ENCODE measurements around the gene KSR2.

The KSR2 gene

DNA sequence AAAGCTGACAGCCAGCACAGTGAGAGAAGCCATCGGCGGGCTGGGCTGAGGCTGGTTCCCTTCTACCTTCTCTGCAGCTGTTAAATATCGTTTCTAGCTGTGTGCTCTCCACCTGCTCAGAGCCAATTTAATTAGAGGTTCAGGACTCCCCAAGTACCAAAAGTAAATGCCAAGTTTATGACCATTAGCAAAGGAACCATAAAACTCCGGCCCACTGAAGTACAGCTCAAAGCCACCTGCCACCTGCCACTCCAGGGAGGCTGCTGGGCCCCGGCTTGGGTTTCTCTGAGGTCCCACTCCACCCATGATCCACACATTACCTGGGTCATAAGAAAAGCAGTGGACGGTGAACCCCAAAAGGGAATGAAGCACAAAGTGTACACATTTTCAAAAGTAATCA, 272.8 kb downstream of the KSR2 start:
- peak overlapping the region; percentile 11; the same call in 1 of the 2 replicates for H3K27ac ChIP-seq
- TF ChIP-seq, protein P1, sequence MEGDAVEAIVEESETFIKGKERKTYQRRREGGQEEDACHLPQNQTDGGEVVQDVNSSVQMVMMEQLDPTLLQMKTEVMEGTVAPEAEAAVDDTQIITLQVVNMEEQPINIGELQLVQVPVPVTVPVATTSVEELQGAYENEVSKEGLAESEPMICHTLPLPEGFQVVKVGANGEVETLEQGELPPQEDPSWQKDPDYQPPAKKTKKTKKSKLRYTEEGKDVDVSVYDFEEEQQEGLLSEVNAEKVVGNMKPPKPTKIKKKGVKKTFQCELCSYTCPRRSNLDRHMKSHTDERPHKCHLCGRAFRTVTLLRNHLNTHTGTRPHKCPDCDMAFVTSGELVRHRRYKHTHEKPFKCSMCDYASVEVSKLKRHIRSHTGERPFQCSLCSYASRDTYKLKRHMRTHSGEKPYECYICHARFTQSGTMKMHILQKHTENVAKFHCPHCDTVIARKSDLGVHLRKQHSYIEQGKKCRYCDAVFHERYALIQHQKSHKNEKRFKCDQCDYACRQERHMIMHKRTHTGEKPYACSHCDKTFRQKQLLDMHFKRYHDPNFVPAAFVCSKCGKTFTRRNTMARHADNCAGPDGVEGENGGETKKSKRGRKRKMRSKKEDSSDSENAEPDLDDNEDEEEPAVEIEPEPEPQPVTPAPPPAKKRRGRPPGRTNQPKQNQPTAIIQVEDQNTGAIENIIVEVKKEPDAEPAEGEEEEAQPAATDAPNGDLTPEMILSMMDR (conservative IDR thresholded peaks at IDR 0.05), result no peak

DNA sequence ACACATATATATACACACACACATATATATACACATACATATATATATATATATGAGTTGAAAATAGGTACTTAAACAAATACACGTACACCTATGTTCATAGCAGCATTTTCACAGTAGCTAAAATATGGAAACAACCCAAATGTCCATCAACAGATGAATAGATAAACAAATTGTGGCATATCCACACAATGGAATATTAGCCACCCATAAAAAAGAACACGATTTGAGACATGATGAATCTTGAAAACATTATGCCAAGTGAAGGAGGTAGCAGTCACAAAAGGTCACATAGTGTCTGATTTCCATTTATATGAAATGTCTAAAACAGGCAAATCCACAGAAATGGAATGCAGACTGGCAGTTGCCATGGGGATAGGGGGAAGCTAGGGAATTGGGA, 276.3 kb downstream of the KSR2 start:
- no peak overlapping the region for H3K27ac ChIP-seq
- TF ChIP-seq, protein P1 (conservative IDR thresholded peaks at IDR 0.05), result no peak

DNA sequence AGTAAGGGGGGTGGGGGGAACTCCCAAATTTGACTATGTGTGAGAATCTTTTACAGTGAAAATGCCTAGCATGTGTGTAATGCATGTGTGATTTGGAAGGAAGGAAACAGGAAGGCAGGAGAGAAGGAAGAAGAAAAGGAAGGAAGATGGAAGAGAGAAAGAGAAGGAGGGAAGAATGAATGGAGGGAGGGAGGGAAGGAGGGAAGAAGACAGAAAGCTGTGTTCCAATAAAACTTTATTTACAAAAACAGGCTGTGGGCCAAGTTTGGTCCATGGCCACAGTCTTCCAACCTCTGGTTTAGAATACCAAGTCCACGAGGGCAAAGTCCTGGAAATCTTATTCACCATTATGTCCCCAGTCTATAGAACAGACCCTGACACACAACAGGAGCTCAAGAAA, 278.9 kb downstream of the KSR2 start:
- TF ChIP-seq, protein P1 (conservative IDR thresholded peaks at IDR 0.05), result no peak
- H3K27ac ChIP-seq, result no peak overlapping the region

DNA sequence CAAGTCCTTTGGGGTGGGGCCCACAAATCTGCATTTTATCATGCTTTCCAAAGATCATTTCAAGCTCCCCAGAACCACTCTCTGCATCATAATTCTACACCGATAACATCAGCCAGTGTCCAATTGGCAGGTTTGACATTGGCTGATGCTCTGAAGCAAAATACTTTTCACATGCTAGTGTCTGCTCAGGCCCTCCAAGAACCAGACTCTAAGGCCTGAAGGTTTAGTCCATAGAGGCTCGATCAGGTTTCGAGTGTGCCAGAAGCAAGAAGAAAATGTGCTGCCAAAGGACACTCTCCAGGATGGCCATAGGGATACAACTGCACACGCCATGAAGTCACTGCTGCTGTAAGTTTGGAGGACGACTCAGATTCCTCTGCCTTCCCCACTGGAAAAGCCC, 280.3 kb downstream of the KSR2 start:
- TF ChIP-seq, protein P1 (conservative IDR thresholded peaks at IDR 0.05), result no peak
- H3K27ac ChIP-seq, result peak overlapping the region; percentile 100; the same call in 1 of the 2 replicates

DNA sequence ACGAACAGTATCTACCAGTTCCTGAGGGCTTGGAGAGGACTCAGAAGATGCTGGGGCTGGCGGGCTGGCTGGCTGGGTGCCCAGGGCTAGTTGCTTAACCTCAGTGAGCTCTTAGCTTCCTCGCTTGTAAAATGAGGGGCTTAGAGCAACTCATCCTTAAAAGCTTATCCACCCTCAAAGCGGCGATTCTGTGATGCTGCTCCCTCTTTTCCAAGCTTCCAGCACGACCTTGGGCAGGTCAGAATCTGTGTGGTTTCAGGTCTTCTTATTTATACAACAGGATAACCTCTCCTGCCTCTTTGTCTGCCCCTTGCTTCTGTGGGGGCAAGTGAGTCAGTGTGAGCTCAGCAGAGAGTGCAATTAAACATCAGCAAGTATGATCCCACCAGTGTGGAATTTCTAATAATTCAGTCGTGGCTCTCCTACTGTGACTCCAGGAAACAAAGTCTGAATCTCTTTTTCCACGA, 281.8 kb downstream of the KSR2 start:
- H3K27ac ChIP-seq, result peak overlapping the region; percentile 100
- TF ChIP-seq, protein P1 (conservative IDR thresholded peaks at IDR 0.05), result no peak

DNA sequence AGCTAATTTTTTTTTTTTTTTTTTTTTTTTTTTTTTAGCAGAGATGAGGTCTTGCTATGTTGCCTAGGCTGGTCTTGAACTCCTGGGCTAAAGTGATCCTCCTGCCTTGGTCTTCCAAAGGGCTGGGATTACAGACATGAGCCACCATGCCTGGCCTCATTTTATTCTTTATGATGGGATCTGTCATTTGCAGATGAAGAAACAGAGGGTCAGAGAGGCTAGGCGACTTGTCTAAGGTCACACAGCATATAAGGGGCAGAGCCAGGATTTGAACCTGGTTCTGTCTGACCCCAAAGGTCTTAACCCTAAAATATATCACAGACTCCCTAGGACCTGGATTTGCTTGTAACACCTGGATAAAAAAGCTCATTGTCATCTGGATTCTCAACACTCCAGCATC, 282.6 kb downstream of the KSR2 start:
- TF ChIP-seq, protein P1 (conservative IDR thresholded peaks at IDR 0.05), result no peak
- peak overlapping the region; percentile 100 for H3K27ac ChIP-seq

DNA sequence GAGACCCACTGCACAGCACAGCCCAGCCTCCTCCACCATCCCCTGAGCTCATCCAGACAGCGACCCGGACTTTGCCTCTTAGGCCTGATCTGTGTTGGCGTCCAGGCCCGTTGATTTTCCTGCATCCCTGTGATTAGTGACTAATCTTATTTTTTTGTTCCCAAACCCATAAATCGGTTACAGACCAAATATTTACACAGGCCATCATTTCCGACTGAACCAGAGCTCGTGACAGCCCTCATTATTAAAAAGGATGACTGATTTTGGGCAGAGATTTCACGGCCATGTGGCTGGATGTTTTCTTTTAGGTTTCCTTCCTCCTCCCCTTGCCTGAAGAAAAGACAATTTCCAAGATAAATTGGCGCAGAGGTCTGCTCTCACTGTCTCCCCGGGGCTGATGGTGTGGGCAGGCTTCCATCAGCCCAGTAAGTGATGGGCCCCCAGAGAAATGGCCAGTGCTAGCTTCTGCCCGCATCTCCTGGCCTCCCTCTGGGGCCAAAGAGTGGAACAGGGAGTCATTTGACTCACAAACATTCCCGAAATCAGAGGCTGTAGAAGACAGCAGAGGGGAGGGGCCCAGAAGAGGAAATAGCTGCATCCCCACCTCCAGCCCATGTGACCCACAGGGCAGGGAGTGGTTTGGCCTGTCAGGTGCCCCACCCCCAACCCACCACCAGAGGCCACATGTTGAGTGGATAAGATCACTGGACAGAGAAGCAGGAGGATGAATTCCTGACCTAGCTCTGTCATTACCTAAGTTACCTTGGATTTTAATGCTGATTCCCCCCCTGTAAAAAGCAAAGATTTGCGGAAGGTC, 283.5 kb downstream of the KSR2 start:
- TF ChIP-seq, protein P1 (conservative IDR thresholded peaks at IDR 0.05), result 0 out of 2 replicates have a peak, but pooled peaks have one; percentile 14
- peak overlapping the region; percentile 100 for H3K27ac ChIP-seq

Measured in VCaP (cell line).